Muscle of arm (tissue), 14 donors: ENCODE measurements around the gene ZFP64. TPM values are rescaled to one million over a fixed set of nuclear protein-coding genes. Genes with fewer than 3 reads are reported as not detected.
"Not testable (repeated sequence)": the region's sequence is repeated elsewhere in the genome, so short reads cannot be mapped to it uniquely, and the experiment has no call there.

Source experiments
- DNase-seq: peaks from one replicate; pipeline ENCODE4 v3.0.0-alpha.2; 2013
- long read RNA-seq, 11 donors: transcript quantifications; one replicate each; lab custom pipeline, GENCODE V29; 2026
- polyA plus RNA-seq, 12 donors: library from polyadenylated mRNA; unstranded; fragments of 120-200 nt; gene quantifications; one replicate each; pipeline ENCODE4 v1.2.1, GENCODE V29; 2013; ENCODE audit not compliant: insufficient read length in 12 of 12

Gene ZFP64
- 10 to 100 TPM in 11 of 12 donors, not detected in 1; 10.0 to 27.5 (median 13.2) TPM for polyA plus RNA-seq
- long read RNA-seq, donor 1, partial matches to known transcripts: 0 of 4 reads
- long read RNA-seq, donor 1, other reads (novel, unspliced or antisense): 0 of 4 reads
- long read RNA-seq, donor 2, partial matches to known transcripts: 9 of 13 reads
- long read RNA-seq, donor 2, other reads (novel, unspliced or antisense): 0 of 13 reads
- long read RNA-seq, donor 3, partial matches to known transcripts: 0 of 1 reads
- long read RNA-seq, donor 3, other reads (novel, unspliced or antisense): 0 of 1 reads
- long read RNA-seq, donor 4: 0 reads
- long read RNA-seq, donor 5, partial matches to known transcripts: 0 of 1 reads
- long read RNA-seq, donor 5, other reads (novel, unspliced or antisense): 0 of 1 reads
- long read RNA-seq, donor 6, partial matches to known transcripts: 0 of 3 reads
- long read RNA-seq, donor 6, other reads (novel, unspliced or antisense): 0 of 3 reads
- long read RNA-seq, donor 7, partial matches to known transcripts: 0 of 2 reads
- long read RNA-seq, donor 7, other reads (novel, unspliced or antisense): 0 of 2 reads
- long read RNA-seq, donor 8, partial matches to known transcripts: 0 of 4 reads
- long read RNA-seq, donor 8, other reads (novel, unspliced or antisense): 0 of 4 reads
- long read RNA-seq, donor 9, partial matches to known transcripts: 0 of 3 reads
- long read RNA-seq, donor 9, other reads (novel, unspliced or antisense): 0 of 3 reads
- long read RNA-seq, donor 10, partial matches to known transcripts: 0 of 3 reads
- long read RNA-seq, donor 10, other reads (novel, unspliced or antisense): 0 of 3 reads
- long read RNA-seq, donor 11, partial matches to known transcripts: 6 of 8 reads
- long read RNA-seq, donor 11, other reads (novel, unspliced or antisense): 0 of 8 reads

- peak; percentile 84 for DNase-seq
Measured at GRCh38 chr20:52191132-52191915, at the start of gene ZFP64. TSS of gene ZFP64 (minus strand) at chr20:52191779. CDS start at chr20:52191636, 143 bp downstream.

GRCh38 chr20:52240802-52241201, 49.2 kb upstream of the ZFP64 start:
- DNase-seq: no peak

GRCh38 chr20:52239102-52239501, 47.5 kb upstream of the ZFP64 start:
- DNase-seq: no peak

- no peak for DNase-seq
Measured at GRCh38 chr20:52236292-52236691, 44.7 kb upstream of the ZFP64 start.

GRCh38 chr20:52235129-52235528, 43.5 kb upstream of the ZFP64 start:
- DNase-seq: no peak

GRCh38 chr20:52234302-52235045, 42.9 kb upstream of the ZFP64 start:
- DNase-seq: no peak

GRCh38 chr20:52231230-52231746, 39.7 kb upstream of the ZFP64 start:
- no peak for DNase-seq

GRCh38 chr20:52230409-52230808, 38.8 kb upstream of the ZFP64 start:
- peak; percentile 15 for DNase-seq

GRCh38 chr20:52229346-52229745, 37.8 kb upstream of the ZFP64 start:
- not testable (repeated sequence) for DNase-seq

- DNase-seq: no peak
Measured at GRCh38 chr20:52226370-52226769, 34.8 kb upstream of the ZFP64 start.

- no peak for DNase-seq
Measured at GRCh38 chr20:52224920-52225319, 33.3 kb upstream of the ZFP64 start.

GRCh38 chr20:52221362-52221761, 29.8 kb upstream of the ZFP64 start:
- not testable (repeated sequence) for DNase-seq

GRCh38 chr20:52220891-52221290, 29.3 kb upstream of the ZFP64 start:
- not testable (repeated sequence) for DNase-seq

GRCh38 chr20:52219441-52219840, 27.9 kb upstream of the ZFP64 start:
- DNase-seq: no peak

GRCh38 chr20:52217689-52218395, 26.3 kb upstream of the ZFP64 start:
- DNase-seq: no peak

GRCh38 chr20:52213995-52214394, 22.4 kb upstream of the ZFP64 start:
- DNase-seq: no peak

GRCh38 chr20:52212943-52213342, 21.4 kb upstream of the ZFP64 start:
- DNase-seq: no peak

- no peak for DNase-seq
Measured at GRCh38 chr20:52210037-52210990, 18.7 kb upstream of the ZFP64 start.

- DNase-seq: no peak
Measured at GRCh38 chr20:52209154-52209571, 17.6 kb upstream of the ZFP64 start.
